ENCODE data around the gene THYN1.
"Not testable (repeated sequence)": the region's sequence is repeated elsewhere in the genome, so short reads cannot be mapped to it uniquely, and the experiment has no call there.

THYN1 gene

DNA sequence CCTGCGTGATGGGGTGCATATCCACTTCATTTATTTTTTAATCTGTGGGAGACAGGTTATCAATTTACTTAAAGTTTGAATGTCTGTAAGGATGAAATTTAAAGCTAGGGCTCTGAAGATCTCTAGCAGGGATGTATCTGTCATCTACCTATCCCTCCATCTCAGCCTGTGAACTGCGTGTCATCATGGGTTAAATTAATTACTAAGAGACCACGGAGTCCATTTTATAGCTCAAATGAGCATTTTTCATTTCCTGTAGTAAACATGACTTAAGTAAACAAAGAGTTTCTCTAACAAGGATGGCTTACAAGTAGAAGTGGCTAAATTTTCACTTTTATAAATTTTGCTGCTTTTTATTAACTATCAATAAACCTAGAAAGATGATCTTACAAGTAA lies 20.2 kb upstream of the THYN1 start:
- no peak for DNase-seq

DNA sequence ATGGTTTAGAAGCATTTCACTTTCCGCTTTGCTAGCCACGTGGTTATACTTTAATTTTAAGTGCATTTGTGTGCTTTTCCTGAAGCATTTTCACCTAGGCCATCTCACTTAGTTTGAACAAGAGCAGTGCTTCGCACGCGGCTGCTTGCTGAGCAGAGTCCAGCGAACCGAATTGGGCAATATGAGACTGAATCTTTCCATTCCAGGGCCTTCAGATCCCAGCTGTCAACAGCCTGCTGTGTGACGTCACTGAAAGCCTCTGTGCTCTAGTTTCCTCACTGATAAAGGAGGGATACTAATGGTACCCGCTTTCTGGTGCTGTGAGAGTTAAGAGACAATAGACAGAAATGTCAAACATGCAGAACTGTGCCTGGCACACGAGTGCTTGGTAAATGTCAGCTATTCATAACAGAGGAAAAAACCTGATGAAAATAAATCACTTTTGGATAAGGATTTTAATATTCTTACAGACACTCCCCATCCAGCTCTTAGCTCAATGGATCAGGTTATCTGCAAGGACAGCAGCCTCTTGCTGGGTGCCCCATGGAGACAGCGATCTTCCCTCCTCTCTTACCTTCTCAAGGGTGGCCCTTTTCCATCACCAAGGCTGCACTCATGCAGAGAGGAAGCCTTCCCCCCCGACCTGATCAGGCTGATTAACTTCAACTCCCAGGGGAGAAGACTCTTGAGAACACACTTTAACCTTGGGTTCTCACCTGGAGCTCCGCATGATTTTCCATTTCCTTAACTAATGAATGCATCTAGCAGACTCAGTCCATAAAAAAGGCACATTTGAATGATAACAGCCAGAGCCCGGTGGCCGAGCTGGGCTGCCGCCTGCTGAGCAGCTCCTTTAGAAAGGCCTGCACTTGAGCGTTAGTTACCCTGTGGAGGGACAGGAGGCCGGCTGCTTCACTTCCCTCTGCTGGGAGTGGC lies 19.5 kb upstream of the THYN1 start:
- DNase-seq, result peak; percentile 16 to 35

DNA sequence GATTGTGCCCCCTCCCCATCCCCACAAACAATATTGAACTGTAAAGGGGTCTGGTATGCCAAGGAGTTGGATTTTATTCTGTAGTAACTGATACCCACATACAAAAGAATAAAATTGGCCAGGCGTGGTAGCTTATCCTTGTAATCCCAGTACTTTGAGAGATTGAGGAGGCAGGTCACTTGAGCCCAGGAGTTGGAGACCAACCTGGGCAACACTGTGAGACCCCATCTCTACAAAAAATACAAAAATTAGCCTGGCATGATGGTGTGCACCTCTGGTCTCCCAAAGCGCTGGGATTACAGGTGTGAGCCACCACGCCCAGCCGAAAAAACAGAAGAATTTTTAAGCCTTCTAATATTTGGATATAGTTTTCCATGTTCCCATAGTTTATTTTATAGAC lies 18.8 kb upstream of the THYN1 start:
- no peak for DNase-seq

DNA sequence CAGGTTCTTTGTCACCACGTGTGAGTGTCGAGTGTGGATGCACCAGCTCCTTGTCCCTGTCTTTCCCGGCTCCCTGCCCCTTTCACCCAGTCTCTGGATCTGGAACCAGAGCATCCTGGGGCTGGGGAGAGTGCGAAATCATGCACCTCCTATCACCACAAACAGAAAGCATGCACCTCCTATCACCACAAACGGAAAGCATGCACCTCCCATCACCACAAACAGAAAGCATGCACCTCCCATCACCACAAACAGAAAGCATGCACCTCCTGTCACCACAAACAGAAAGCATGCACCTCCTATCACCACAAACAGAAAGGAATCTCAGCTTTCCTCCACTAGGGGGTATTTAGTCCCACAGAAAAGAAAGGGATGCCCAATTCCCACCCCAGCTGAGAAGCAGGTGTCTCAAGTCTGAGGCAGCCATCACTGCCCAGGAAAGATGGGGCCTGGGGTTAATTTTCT lies 17.1 kb upstream of the THYN1 start:
- peak in 1 of 2 experiments; percentile 64 for DNase-seq

DNA sequence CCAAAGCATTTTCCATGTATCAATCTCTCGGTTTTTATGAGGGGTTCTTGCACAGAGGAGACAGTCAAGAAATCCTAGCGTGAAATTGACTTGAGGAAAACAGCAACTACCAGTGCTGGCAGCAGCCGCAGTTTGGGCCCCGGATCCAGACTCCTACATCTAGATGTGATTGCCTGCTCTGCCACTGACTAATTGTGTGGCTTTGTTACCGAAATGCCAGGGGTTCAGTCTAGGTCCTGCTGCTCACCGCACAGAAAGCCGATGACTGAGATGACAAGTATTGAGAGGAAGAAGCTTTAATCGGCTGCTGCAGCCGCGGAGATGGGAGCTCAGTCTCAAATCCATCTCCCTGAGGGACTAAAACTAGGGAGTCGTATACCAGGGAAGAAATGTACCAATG lies 14.8 kb upstream of the THYN1 start:
- no peak for DNase-seq

DNA sequence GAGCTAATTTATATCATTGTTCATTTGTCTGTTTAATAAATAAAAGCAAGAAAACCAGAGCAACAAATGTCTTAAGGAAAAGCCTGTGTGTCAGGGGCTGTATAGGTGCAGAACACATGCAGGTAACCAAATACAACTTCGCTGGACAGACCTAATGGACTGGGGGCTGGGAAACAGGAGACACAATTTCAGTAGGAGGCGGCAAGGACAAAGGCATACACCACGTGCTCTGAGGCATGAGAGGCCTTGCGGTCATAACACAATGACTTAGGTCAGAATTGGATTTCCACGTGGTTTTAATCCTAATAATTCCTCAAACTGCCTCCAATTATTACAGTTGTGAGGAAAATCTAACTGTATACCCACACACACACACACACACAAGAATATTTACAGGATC lies 14.3 kb upstream of the THYN1 start:
- no peak for DNase-seq

DNA sequence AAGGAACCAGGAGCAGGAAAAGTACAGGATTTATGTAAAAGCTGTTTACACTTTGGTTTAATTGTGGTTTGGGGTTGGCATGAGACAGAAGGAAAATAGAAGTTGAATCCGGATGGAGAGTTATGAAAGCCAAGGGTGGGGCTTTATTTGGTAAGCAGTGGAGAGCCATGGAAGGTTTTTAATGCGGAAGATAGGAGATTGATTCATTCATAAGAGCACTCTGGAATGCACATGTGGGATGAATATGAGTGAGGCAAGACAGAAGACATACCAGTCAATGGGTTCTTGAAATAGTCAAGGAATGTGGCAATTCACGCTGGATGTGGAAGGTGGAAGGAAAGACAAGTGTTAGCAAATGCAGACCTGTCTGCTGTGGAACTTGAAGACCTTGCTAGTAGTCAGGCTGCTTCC lies 13.7 kb upstream of the THYN1 start:
- no peak for DNase-seq

DNA sequence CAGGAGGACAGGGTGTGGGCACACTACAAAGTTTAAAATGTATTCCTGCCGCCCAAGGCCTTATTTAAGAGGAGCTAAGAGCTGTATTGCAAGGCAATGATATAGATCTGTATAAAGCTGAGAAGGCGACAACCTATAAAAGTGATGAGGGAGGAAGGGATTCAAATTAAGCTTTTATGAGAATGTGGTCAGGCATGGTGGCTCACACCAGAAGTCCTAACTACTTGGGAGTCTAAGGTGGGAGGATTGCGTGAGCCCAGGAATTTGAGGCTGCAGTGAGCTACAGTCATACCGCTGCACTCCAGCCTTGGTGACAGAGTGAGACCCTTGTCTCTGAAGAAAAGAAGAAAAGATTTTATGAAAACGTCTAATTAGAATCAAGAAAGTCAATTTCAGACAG lies 13.3 kb upstream of the THYN1 start:
- no peak for DNase-seq

DNA sequence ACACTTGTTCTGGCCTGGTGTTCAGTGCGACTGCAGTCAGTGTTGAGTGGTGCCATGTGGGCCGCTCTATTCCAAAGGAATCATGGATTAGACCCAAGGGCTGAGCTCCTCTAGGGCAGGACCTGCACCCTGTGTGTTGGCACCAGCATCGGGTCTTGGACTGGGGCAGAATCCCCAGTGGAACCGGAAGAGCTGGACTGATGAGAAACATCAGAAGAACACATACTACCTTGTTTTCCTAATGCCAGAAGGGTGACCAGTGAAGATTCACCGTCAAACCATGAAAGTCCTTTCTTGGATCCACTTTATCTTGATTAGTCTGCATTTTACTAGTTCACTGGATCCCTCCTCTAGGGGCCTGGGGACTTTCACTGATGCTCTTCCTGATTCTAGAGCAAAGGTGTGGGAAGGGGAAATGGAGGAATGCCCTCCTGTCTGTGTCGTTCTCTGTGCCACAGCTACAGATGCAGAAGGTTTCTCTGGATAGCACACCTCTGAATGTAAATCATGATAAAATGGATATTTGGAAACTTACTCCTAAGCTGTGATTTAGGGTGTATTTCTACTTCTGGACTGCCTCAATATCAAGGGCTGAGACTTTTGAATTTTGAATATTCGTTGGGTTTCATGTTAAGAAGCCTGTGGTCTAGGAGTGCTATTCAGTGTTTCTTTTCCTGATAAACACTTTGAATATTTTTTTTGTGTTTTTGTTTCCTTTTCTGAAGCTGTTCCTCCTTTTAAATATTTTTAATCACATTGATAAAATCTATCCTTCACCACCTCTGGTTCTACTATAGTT lies 12.0 kb upstream of the THYN1 start:
- DNase-seq, result no peak

DNA sequence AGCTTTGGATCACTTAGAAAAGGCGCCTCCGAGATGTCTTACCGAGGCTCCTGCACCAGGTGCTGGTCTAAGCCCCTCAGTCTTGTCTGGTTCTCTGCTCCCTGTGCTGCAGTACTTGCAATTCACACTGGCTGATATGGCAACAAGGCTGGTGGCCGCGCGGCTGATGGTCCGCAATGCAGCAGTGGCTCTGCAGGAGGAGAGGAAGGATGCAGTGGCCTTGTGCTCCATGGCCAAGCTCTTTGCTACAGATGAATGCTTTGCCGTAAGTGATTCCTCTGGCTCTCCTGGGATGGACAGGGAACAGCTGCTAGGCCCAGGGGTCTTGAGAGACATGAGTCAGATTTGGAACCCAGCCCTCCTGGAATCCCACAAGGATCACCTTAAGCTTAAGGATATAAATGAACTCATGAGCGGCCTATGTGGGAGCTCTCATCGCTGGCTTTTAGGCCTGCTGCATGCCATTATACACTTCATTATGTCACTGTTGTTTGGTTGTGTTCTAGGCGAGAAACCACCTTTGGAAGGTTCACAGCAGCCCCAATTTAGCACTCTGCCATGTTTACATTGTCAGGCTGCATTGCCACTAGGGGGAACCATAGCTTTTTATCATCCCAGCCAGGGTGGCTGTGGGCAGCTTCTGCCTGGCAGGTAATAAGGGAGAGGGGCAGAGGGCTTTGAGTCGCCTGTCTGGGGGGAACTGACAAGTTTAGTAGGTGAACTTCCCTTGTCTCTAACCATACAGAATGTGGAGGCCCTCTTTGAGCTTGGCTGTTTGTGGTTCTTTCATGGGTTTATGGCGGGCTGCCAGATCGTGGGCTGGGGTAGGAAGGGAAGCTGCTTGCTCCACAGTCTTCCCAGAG lies 8.7 kb upstream of the THYN1 start:
- DNase-seq, result peak; percentile 6 to 47

DNA sequence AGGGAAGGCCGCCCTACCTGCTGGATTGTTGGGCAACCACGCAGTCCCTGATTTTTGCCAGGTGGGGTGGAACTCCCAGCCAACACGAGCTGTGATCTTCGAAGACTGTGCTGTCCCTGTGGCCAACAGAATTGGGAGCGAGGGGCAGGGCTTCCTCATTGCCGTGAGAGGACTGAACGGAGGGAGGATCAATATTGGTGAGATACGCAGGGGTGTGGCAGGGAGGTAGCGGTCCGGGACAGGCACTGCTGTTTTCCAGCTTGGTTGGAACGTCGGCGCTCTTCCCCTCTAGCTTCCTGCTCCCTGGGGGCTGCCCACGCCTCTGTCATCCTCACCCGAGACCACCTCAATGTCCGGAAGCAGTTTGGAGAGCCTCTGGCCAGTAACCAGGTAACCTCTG lies 7.8 kb upstream of the THYN1 start:
- DNase-seq, result no peak

DNA sequence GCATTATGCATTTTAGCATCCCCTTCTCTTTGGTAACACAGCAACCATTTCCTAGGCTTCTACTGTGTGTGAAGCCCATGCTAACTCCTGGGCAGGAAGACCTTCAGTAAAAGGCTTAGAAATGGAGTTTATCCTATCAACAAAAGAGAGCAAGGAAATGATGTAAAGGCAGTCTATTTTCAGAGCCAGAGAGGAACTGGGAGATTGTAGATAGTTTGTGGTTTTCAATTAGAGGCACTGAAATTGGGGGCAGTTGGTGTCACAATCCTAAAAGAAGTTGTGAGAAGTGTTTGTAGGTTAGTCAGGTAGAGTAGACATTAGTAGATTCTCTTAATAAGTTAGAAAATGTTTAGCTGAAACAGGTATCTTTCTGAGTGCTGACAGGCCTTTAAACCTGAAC lies 7.4 kb upstream of the THYN1 start:
- DNase-seq, result no peak

DNA sequence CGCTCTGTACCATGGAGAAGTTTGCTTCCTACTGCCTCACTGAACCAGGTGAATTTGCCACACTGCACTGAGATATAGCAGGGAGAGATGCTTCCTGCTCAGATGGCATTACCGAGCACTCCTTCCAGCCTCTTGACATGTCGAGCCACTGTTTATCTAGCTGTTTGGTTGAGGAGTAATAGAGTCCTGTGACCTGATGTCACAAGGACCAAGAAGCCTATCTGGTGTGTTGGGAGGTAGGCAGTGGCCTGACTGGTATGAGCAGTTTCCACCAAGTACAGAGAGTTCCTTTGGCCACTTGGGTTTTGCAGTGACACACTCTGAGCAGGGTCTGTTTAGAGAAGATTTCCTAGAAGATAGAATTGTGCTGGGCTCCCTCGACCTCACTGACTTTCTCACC lies 5.4 kb upstream of the THYN1 start:
- DNase-seq, result no peak

DNA sequence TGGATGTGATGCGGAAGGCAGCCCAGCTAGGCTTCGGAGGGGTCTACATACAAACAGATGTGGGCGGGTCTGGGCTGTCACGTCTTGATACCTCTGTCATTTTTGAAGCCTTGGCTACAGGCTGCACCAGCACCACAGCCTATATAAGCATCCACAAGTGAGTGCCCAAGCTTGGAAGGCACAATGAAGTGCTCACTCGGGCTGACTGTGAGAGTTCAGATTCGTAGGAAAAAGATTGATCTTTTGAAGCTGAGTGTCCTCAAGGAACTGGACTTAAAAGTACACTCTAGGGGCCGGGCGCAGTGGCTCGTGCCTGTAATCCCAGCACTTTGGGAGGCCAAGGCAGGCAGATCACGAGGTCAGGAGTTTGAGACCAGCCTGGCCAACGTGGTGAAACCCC lies 3.9 kb upstream of the THYN1 start:
- no peak for DNase-seq

DNA sequence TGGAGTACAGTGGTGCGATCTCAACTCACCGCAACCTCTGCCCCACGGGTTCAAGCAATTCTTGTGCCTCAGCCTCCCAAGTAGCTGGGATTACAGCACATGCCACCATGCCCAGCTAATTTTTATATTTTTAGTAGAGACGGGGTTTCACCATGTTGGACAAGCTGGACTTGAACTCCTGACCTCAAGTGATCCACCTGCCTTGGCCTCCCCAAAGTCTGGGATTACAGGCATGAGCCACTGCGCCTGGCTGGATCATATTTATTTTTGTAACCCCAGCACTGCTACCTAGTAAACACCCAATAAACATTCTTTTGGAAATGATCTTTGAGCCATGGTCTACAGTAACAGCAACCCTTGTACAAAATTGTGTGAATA lies 2.0 kb upstream of the THYN1 start:
- not testable (repeated sequence) for DNase-seq

DNA sequence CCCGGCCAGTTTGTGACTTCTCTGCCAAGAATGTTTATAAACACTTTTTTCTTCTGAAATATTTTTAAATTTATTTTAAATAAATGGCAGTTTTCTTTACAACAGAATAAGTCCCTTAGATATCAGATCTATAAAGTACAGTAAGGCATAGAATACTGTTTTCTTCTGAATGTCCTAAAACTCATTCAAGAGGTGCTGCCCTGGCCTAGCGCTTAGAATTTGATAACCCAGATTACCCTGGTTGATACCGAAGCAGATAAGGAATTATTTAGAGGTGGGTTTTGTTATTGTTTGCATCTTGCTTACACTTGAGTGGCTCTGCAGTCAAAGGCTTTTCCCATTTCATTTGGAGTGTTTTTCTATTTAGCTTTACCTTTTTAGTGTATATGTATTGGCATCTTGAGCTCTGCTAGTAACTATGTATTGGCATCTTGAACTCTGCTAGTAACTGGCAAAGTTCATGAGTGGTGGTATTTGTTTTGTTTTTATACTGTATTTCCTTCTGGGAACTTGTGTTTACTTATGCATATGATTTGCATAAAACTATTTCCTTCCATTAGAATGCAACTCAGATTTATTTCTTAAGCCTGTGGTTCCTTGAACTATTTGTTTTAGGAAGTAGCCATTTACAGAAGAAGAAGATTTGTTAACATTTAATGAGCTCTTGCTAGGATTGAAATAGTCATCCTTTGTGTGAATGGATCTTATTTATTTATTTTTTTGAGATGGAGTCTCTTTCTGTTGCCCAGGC lies 1.5 kb upstream of the THYN1 start:
- DNase-seq, result no peak

DNA sequence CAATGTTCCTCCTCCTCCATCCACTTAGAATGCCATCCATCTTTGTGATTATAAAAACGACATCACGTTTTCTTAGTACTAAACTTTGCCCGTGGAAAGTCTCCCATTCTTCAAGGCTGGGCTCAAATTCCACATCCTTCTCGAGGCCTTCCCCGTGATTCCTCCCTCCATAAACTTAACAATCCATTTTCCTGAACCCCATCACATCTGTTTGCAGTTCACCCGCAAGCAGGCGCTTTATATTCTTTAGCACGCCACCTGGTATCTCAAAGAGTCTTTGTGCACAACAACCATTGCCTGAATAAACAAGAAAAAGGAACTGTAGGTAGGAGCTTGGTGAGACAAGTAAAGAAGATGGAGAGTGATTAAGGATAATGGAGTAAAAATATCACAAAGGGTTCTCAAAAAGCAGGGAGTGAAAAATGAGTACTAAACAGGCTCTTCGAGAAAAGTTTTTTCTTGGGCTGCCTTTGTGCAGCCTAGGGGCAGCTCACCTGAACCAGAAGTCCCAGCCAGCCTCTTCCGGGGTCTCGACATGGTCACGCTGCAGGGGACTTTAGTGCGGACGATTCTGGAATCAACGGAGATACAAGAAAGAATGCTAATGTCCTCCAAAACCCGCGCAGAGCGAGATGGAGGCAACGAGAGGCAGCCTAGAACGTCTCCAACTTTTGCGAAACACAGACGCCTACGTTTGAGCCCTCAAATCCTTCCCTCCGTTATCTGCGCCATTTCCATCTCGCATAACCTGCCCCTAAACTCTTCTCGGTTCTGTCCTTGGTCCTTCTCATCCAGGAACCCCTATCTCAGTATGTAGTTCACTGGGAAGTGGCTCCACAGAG lies 585 bp downstream of the THYN1 start:
- peak in 1 of 2 experiments; percentile 58 for DNase-seq

DNA sequence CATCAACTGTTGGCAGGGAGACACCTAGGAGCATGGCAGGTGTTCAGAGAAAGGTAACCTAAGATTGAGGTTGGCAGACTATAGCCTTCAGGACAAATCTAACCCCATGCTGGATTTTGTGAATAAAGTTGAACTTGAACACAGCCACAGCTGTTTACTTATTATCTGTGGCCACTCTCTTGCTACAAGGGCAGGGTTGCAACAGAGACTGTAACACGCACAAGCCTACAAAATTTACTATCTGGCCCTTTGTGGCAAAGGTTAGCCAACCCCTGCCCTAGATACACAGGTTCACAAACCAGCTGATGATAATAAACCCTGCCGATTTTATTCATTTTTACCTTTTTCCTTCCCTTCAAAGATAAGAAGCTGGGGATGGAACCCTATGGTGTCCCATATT lies 2.5 kb downstream of the THYN1 start:
- DNase-seq, result no peak

DNA sequence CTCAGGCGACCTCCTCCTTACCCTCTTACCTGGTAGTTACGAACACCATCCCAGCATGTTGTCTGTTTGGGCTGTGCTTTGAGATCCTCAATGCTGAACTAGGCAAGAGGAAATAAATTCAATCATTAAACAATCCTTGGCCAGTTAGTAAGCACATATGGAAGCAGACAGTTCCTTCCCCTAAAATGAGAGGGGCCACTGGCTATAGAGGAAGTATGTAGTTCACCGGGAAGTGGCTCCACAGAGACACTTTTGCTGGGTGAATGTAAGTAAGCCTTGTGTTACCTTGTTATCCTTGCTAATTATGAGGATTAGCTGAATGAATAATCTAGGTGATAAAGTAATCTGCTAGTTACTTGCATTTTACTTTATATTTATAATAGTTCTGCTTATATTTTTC lies 2.9 kb downstream of the THYN1 start:
- DNase-seq, result no peak

DNA sequence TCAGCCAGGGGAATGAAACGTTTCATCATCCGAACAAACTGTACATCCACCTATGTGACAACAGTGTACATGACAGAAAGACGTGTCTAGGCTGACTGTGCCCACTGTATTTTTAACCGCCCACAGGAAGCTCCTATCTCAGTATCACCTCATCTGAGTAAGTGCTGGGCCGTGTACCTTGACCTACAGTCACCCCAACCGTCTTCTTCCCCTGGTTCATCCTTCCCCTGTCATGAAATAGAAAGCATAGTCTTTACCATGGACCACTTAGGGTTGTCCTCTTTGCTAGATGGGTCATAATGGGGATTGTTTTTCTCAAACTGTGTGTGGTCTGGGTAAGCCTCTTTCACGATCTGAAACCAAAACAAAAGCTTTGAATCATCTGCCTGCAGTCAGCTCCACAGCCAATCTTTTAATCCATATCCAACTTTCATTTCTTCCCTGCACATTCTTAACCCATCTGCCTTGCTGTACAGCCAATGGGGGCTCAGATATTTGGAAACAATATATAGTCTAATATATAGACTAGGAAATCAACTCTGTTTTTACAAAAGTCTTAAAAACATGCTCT lies 4.2 kb downstream of the THYN1 start:
- no peak for DNase-seq

DNA sequence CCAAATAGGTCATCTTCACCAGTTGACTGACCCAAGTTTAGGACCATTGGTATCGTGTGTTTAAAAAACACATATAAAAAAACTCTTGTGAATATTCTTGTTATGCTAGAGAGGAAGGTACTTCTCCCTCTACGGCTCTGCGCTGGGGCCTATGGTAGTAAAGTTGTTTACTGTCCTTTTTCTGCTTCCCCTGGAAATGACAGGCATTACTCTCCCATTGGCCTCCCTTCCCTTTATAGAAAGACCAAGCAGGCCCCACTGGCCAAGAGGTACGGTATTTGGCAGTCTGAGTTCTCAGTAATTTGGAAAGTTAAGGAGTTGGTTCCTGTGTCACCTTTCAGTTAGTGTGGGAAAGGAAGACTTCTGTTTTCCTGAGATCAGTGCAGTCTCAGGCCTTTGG lies 6.5 kb downstream of the THYN1 start:
- DNase-seq, result no peak

Data from NCI-H524 (cell line).